KOPT-K1 (cell line): ENCODE measurements around the gene LGALS4.
"Not testable (repeated sequence)": the region's sequence is repeated elsewhere in the genome, so short reads cannot be mapped to it uniquely, and the experiment has no call there.

Source experiments
- H3K27ac ChIP-seq: fragments of 200-600 bp; sonication (generic); 2 replicates; pipeline ENCODE4 v1.5.1; 2016; ENCODE audit warnings: antibody characterized with exemption, mild to moderate bottlenecking, low read depth, low read length; ENCODE audit not compliant: poor library complexity, severe bottlenecking
- H3K36me3 ChIP-seq: fragments of 200-600 bp; sonication (generic); 2 replicates; pipeline ENCODE4 v1.5.1; 2017; ENCODE audit warnings: antibody characterized with exemption, mild to moderate bottlenecking, low read length, moderate library complexity; ENCODE audit not compliant: insufficient read depth
- H3K9me3 ChIP-seq: fragments of 200-600 bp; sonication (generic); 2 replicates; pipeline ENCODE4 v1.5.1; 2017; ENCODE audit warnings: antibody characterized with exemption, low read length, mild to moderate bottlenecking; ENCODE audit not compliant: insufficient read depth, poor library complexity, severe bottlenecking

LGALS4 gene

GRCh38 chr19:38812841-38813320 lies at the start of gene LGALS4:
Gene LGALS4 (minus strand): TSS chr19:38812945. CDS start chr19:38812886, 59 bp downstream.
- Histone ChIP-seq H3K27ac (no peak within 1 kb of the TSS), H3K9me3 (no peaks in the 10 kb centered on the region), H3K36me3 (peaks cover 27% of the 10 kb centered on the region)

- Histone ChIP-seq H3K36me3 (no peaks in the 10 kb centered on the region), H3K9me3 (no peaks in the 10 kb centered on the region), H3K27ac (no peak overlapping the region)
These were observed 48.6 kb upstream of the LGALS4 start for GRCh38 chr19:38861368-38861767.

DNA sequence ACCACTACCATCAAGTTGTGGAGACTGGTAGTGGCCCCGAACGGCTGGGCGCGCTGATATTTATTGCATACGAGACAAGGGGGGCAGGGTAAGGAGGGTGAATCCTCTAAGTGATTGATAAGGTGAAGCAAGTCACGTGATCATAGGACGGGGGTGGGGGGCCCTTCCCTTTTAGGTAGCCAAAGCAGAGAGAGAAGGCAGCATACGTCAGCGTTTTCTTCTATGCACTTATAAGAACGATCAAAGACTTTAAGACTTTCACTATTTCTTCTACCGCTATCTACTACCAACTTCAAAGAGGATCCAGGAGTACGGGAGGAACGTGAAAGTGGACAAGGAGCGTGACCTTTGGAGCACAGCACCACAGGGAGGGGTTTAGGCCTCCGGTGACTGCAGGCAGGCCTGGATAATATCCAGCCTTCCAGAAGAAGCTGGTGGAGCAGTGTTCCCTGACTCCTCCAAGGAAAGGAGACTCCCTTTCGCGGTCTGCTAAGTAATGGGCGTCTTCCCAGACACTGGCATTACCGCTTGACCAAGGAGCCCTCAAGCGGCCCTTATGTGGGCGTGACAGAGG lies 47.0 kb upstream of the LGALS4 start:
- not testable (repeated sequence) for H3K36me3 ChIP-seq, H3K27ac ChIP-seq, H3K9me3 ChIP-seq

DNA sequence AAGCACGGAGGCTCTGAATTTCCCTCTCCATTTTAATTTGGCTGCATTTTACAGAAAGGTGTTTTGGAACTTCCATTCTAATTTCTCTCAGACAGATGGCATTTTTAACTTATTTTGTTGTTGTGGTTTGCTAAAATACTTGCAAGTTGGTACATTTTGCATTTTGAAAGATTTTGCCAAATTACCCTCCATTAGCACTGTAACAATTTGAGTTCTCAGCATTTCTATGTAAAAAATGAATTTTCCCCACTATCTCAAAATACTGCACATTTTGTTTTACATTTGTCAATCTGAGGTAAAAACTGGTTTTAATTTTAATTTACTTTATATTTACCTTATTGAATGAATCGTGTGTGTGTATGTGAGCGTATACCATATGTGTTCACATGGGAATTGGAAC lies 44.1 kb upstream of the LGALS4 start:
- H3K27ac ChIP-seq: no peak overlapping the region
- H3K36me3 ChIP-seq: no peaks in the 10 kb centered on the region
- no peaks in the 10 kb centered on the region for H3K9me3 ChIP-seq

DNA sequence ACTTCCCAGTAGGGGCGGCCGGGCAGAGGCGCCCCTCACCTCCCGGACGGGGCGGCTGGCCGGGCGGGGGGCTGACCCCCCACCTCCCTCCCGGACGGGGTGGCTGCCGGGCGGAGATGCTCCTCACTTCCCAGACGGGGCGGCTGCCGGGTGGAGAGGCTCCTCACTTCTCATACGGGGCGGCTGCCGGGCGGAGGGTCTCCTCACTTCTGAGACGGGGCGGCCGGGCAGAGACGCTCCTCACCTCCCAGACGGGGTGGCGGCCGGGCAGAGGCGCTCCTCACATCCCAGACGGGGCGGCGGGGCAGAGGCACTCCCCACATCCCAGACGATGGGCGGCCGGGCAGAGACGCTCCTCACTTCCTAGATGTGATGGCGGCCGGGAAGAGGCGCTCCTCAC lies 43.0 kb upstream of the LGALS4 start:
- not testable (repeated sequence) for H3K9me3 ChIP-seq, H3K27ac ChIP-seq, H3K36me3 ChIP-seq

DNA sequence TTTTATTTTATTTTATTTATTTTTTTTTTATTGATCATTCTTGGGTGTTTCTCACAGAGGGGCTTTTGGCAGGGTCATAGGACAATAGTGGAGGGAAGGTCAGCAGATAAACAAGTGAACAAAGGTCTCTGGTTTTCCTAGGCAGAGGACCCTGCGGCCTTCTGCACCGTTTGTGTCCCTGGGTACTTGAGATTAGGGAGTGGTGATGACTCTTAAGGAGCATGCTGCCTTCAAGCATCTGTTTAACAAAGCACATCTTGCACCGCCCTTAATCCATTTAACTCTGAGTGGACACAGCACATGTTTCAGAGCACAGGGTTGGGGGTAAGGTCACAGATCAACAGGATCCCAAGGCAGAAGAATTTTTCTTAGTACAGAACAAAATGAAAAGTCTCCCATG lies 42.2 kb upstream of the LGALS4 start:
- H3K27ac ChIP-seq, H3K9me3 ChIP-seq, H3K36me3 ChIP-seq: not testable (repeated sequence)

DNA sequence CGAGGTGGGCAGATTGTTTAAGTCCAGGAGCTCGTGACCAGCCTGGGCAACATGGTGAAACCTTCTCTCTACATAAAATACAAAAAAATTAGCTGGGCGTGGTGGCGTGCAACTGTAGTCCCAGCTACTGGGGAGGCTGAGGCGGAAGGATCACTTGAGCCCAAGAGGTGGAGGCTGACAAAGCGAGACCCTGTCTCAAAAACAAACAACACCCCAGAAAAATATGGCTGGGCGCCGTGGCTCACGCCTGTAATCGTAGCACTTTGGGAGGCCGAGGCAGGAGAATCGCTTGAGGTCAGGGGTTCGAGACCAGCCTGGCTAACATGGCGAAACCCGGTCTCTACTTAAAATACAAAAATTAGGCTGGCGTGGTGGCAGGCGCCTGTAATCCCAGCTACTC lies 40.5 kb upstream of the LGALS4 start:
- no peaks in the 10 kb centered on the region for H3K9me3 ChIP-seq
- peaks cover 8% of the 10 kb centered on the region for H3K36me3 ChIP-seq
- H3K27ac ChIP-seq: peak overlapping the region; percentile 99

GRCh38 chr19:38852231-38853044 lies 39.7 kb upstream of the LGALS4 start:
- Histone ChIP-seq H3K9me3 (no peaks in the 10 kb centered on the region), H3K27ac (peak overlapping the region; percentile 99), H3K36me3 (peaks cover 16% of the 10 kb centered on the region)

DNA sequence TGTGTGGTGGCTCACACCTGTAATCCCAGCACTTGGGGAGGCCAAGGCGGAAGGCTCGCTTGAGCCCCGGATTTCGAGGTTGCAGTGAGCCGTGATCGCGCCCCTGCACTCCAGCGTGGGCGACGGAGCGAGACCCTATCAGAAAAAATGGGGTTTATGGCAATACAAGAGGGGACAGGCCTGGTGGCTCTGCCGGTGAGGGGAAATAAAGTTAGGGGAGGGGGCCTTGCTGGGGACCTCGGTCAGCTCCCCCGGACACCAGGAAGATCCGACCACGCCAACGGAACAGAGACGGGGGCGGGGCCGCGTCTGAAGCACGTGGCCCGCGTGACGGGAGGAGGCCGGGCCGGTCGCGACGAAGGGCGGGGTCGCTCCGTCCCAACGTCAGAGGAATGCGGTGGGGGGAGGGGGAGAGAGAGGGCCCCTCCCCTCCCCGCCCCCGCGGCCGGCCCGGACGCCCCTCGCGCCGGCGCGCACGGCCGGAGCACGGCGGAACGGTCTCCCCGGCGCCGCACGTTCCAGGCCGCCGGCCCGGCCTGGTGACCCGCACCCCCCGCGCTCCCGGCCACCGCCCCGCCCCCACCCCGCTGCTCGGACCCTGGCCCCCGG lies 39.0 kb upstream of the LGALS4 start:
- Histone ChIP-seq H3K27ac (peak overlapping the region; percentile 99), H3K36me3 (peaks cover 23% of the 10 kb centered on the region), H3K9me3 (no peaks in the 10 kb centered on the region)

DNA sequence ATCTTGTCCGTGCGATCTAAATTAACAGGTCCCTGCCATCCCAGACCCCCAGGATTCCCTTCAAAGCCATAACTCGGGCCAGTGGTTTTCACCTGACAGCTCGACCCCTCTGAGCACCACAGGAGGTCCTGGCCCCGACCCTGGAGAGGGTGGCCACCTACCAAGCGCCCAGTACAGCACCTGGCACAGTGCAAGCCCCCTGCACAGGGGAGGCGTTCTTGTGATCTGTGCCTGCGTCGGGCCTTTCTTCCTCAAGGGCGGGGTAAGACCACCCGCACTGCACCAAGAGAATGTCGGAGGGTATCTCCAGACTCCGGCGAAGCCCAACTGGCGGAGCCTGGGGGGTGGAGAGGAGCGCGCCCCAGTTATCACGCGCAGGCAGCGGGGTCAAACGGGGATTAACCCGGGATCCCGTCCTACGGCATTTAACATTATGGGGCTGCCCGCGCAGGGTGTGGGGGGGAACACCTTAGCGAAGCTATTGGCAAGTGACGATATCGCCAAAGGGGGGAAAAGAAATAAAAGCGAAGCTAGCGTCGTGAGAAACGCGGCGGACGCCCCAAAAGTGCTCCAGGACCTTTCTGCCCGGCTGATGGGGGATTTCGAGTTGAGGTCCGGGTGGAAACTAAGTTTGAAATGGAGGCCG lies 38.4 kb upstream of the LGALS4 start:
- no peaks in the 10 kb centered on the region for H3K9me3 ChIP-seq
- H3K36me3 ChIP-seq: peaks cover 30% of the 10 kb centered on the region
- H3K27ac ChIP-seq: peak overlapping the region; percentile 99

GRCh38 chr19:38850436-38850975 lies 37.8 kb upstream of the LGALS4 start:
- H3K9me3 ChIP-seq: no peaks in the 10 kb centered on the region
- H3K27ac ChIP-seq: peak overlapping the region; percentile 99
- H3K36me3 ChIP-seq: peaks cover 35% of the 10 kb centered on the region

- Histone ChIP-seq H3K36me3 (peaks cover 41% of the 10 kb centered on the region), H3K9me3 (no peaks in the 10 kb centered on the region), H3K27ac (peak within 1 kb of the TSS; percentile 99)
These were observed 37.2 kb upstream of the LGALS4 start, which contains the start of gene HNRNPL for GRCh38 chr19:38849860-38850435. Gene HNRNPL (minus strand): TSS chr19:38849986. CDS start chr19:38849966, 20 bp downstream.

DNA sequence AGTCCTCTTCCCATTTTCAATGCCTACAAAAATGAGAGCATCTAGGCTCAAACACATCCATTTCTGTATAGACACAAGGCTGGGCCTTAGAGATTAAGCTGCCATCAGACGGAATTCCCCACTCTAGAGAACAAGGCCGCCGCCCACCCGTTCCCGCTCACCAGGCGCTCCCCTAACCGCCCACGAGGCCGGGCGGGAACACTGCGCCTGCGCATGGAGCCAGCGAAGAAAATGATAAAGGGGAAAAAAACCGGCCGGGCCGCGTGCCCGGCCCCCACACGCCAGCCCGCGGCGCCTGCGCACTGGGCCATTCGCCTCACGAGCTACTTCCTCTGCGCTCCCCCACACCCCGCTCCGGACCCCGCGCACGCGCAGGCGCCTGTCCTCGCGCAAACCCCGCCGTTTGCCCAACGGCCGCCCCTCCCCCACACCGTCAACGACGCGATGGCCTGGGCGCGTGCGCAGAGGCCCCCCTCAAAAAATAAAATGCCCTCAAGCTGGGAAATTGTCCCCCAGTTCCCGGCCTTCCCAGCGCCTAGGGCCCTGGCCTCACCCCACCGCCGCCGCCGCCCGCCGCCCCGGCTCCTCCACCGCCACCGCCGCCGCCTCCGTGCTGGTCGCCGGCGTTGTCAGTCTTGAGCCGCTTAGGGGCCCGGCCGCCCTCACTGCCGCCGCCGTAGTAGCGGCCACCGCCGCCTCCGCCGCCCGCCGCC lies 36.6 kb upstream of the LGALS4 start:
- Histone ChIP-seq H3K9me3 (no peaks in the 10 kb centered on the region), H3K27ac (peak overlapping the region; percentile 99), H3K36me3 (peaks cover 48% of the 10 kb centered on the region)
